Parathyroid adenoma (tissue), 2 donors: ENCODE results near the gene NR4A3.
A peak's percentile ranks its signal among the peaks of the same experiment; 100 is the strongest.

Experiments
- H2AFZ ChIP-seq: fragments of 300-600 bp; sonication (generic); one replicate; pipeline ENCODE4 v1.7.0; 2017; ENCODE audit warnings: antibody characterized with exemption, mild to moderate bottlenecking
- H3K27ac ChIP-seq: fragments of 300-600 bp; sonication (generic); one replicate; pipeline ENCODE4 v1.7.0; 2017
- H3K27me3 ChIP-seq: fragments of 300-600 bp; sonication (generic); one replicate; pipeline ENCODE4 v1.7.0; 2017; ENCODE audit warnings: low read length; ENCODE audit not compliant: control insufficient read depth, insufficient read depth
- H3K36me3 ChIP-seq: fragments of 300-600 bp; sonication (generic); one replicate; pipeline ENCODE4 v1.7.0; 2017; ENCODE audit warnings: low read length; ENCODE audit not compliant: control insufficient read depth, insufficient read depth
- H3K4me1 ChIP-seq: fragments of 300-600 bp; sonication (generic); one replicate; pipeline ENCODE4 v1.7.0; 2017; ENCODE audit warnings: control low read depth
- H3K4me2 ChIP-seq: fragments of 300-600 bp; sonication (generic); one replicate; pipeline ENCODE4 v1.7.0; 2017; ENCODE audit warnings: low read length
- H3K4me3 ChIP-seq: fragments of 300-600 bp; sonication (generic); one replicate; pipeline ENCODE4 v1.7.0; 2017; ENCODE audit warnings: low read depth, low read length
- H3K79me2 ChIP-seq: fragments of 300-600 bp; sonication (generic); one replicate; pipeline ENCODE4 v1.7.0; 2017; ENCODE audit warnings: control low read depth
- H3K9ac ChIP-seq: fragments of 300-600 bp; sonication (generic); one replicate; pipeline ENCODE4 v1.7.0; 2017; ENCODE audit warnings: mild to moderate bottlenecking
- H3K9me3 ChIP-seq: fragments of 300-600 bp; sonication (generic); one replicate; pipeline ENCODE4 v1.7.0; 2017; ENCODE audit warnings: low read length; ENCODE audit not compliant: control insufficient read depth
- TF ChIP-seq, protein P1 (sequence below): fragments of 300-600 bp; sonication (generic); IDR thresholded peaks from one replicate; pipeline ENCODE4 v1.7.0; 2017; ENCODE audit warnings: antibody characterized with exemption, mild to moderate bottlenecking
- donor health status: primary hyperparathyroidism.

Gene NR4A3

DNA sequence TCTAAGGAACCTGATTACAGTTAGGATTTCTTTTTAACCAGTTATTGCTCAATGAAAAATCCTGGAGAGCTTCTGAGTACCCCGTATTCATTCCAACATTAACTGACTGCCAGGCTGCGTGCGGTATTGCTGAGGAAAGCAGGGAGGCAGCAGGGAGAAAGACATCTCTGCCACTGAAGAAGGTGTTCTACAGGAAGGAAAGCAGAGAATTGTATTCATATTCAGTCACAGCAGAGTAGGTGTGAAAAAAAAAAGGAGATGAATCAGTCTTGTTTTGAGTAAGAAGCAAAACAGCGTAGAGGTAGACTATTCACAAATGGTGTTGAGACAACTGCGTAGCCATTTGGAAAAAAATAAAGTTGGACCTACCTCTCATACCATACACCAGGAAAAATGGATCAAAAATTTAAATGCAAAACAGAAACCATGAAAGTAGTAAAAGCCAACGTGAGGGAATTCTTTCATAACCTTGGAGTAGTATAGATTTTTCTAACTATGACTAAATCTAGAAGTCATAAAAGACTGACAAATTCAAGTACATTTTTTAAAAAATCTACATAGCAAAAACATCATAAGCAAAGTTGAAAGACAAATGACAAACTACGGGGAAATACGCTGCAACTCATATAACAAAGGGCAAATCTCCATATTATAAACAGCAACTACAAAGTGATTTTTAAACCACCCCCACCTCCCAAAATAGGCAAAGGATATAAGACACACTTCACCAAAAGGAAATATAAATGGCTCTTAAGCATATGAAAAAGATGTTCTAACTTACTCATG is 9.9 kb upstream of the NR4A3 start:
- Histone ChIP-seq H3K27ac (no peak overlapping the region), H3K79me2 (peaks cover 3% of the 10 kb centered on the region), H3K4me1 (no peaks in the 10 kb centered on the region), H3K4me3 (no peak overlapping the region), H3K27me3 (no peaks in the 10 kb centered on the region), H3K9ac (no peak overlapping the region), H3K9me3 (no peaks in the 10 kb centered on the region), H3K4me2 (no peak overlapping the region), H2AFZ (no peak overlapping the region), H3K36me3 (no peaks in the 10 kb centered on the region)
- TF ChIP-seq, protein P1, sequence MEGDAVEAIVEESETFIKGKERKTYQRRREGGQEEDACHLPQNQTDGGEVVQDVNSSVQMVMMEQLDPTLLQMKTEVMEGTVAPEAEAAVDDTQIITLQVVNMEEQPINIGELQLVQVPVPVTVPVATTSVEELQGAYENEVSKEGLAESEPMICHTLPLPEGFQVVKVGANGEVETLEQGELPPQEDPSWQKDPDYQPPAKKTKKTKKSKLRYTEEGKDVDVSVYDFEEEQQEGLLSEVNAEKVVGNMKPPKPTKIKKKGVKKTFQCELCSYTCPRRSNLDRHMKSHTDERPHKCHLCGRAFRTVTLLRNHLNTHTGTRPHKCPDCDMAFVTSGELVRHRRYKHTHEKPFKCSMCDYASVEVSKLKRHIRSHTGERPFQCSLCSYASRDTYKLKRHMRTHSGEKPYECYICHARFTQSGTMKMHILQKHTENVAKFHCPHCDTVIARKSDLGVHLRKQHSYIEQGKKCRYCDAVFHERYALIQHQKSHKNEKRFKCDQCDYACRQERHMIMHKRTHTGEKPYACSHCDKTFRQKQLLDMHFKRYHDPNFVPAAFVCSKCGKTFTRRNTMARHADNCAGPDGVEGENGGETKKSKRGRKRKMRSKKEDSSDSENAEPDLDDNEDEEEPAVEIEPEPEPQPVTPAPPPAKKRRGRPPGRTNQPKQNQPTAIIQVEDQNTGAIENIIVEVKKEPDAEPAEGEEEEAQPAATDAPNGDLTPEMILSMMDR, result no peak

DNA sequence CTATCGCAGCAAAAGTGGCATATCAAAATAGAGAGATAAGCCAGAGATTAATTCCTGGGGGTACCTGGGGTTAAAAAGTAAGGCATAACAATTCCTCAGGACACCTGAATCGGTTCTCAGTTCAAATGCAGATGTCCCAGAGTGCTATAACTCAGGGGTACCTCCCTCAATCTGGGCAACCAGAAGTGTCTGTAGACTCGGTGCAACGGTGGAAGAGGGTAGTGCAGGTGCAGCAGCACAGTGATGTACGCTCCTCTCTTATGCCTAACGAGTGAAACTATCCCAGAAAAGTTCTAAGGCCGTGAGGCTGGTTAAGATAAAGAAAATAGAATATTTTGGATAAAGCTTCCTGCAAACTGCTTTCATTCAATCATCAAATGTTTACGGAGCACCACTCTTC is 7.9 kb upstream of the NR4A3 start:
- no peak overlapping the region for H3K4me2 ChIP-seq
- H3K27me3 ChIP-seq, result no peaks in the 10 kb centered on the region
- H3K36me3 ChIP-seq, result no peaks in the 10 kb centered on the region
- no peak overlapping the region for H3K9ac ChIP-seq
- TF ChIP-seq, protein P1, result no peak
- no peaks in the 10 kb centered on the region for H3K4me1 ChIP-seq
- no peak overlapping the region for H3K27ac ChIP-seq
- H3K9me3 ChIP-seq, result no peaks in the 10 kb centered on the region
- no peak overlapping the region for H2AFZ ChIP-seq
- no peaks in the 10 kb centered on the region for H3K79me2 ChIP-seq
- H3K4me3 ChIP-seq, result no peak overlapping the region

DNA sequence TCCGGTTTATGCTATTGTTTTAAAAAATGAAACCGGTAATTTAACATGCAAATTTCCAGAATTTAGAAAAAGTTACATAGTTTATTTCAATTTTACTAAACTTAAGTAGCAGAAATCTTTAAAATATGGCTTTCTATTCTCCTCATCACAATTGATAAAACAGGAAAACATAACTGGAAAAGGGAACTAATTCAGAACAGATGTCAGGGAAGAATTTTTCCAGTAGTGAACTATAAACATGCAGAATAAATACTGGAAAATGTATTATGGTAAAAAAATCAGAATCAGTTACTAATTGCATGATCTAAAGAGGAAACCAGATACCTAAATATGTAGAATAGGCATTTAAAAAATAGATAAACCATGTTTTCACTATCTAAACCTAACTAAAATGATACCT is 7.3 kb upstream of the NR4A3 start:
- Histone ChIP-seq H3K27ac (no peak overlapping the region), H3K4me1 (no peaks in the 10 kb centered on the region)

DNA sequence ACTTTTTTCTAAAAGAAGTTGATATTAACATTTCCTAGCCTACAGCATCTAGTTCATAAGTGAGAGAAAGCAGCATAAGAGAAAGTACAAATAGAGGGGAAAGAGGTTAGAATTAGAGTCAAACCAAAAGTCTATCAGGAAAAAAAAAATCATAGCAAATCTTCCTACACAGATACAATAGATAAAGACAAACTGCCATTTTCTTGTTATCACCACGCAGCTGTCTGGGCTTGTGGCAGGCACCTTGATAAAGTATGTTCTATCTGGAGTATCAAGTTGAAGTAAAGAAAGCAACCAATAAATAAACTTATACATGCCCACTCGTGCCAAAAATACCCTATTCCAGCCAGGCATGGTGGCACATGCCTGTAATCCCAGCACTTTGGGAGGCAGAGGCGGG is 5.3 kb upstream of the NR4A3 start:
- Histone ChIP-seq H3K9me3 (no peaks in the 10 kb centered on the region), H3K27ac (no peak overlapping the region), H3K79me2 (no peaks in the 10 kb centered on the region), H3K9ac (no peak overlapping the region), H3K4me3 (no peak overlapping the region), H3K36me3 (no peaks in the 10 kb centered on the region), H3K4me2 (no peak overlapping the region), H2AFZ (no peak overlapping the region), H3K27me3 (no peaks in the 10 kb centered on the region), H3K4me1 (no peaks in the 10 kb centered on the region)
- TF ChIP-seq, protein P1, result no peak

More for the DNA sequence above, 7.3 kb upstream of the NR4A3 start:
- Histone ChIP-seq H3K9me3 (no peaks in the 10 kb centered on the region), H3K36me3 (no peaks in the 10 kb centered on the region), H2AFZ (no peak overlapping the region), H3K9ac (no peak overlapping the region), H3K4me3 (no peak overlapping the region), H3K27me3 (no peaks in the 10 kb centered on the region), H3K79me2 (no peaks in the 10 kb centered on the region), H3K4me2 (no peak overlapping the region)
- TF ChIP-seq, protein P1, result no peak

DNA sequence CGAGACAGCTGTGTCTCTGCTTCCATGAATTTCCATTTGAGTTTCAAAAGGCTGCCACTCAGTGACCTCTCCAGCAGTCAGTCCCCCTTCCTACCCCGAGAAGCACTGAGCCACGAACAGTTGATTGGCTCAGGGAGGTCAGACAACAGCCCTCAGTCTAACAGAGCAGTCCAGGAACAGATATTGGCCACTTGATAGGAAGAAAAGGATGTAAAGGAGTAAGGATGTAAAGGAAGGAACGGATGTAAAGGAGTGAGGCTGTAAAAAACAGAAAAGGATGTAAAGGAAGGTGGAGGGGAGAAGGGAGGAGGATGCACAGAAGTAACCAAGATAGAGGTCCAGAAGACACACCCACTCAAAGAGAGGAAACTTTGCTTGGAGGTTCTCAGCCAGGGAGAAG is 3.2 kb upstream of the NR4A3 start:
- Histone ChIP-seq H3K4me2 (peak overlapping the region; percentile 69), H3K9ac (no peak overlapping the region), H3K9me3 (no peaks in the 10 kb centered on the region), H2AFZ (no peak overlapping the region), H3K36me3 (no peaks in the 10 kb centered on the region), H3K27ac (peak overlapping the region; percentile 84), H3K79me2 (no peaks in the 10 kb centered on the region), H3K27me3 (no peaks in the 10 kb centered on the region), H3K4me1 (no peaks in the 10 kb centered on the region), H3K4me3 (peak overlapping the region; percentile 75)
- TF ChIP-seq, protein P1, result no peak
